CD4-positive, alpha-beta T cell (primary cell): ENCODE results near the gene CORO7. TPM values are rescaled to one million over a fixed set of nuclear protein-coding genes. Genes with fewer than 3 reads are reported as not detected.

Source experiments
- ATAC-seq: fragments of 200-7000 bp; cut with Tn5 transposase; one replicate; pipeline ENCODE4 v1.10.0; 2022; ENCODE audit warnings: mild to moderate bottlenecking; ENCODE audit not compliant: poor library complexity
- CTCF ChIA-PET: fragments of 350-600 bp; sonication (Branson Sonifier 250); formaldehyde crosslinking; loops from one replicate; lab custom pipeline; 2021; ENCODE audit warnings: antibody characterized with exemption, inconsistent platforms; lab: Charles Lee
- POLR2A ChIA-PET: fragments of 350-600 bp; sonication (Branson Sonifier 250); formaldehyde crosslinking; loops from one replicate; lab custom pipeline; 2021; ENCODE audit warnings: antibody characterized with exemption, inconsistent platforms; lab: Charles Lee
- DNase-seq, 14 experiments: peaks; one replicate each; pipeline ENCODE4 v3.0.0-alpha.2; 2013 to 2020; ENCODE audit warnings: mixed read lengths in 2 of 14
- H3K27ac ChIP-seq, 2 donors: one replicate each; pipeline versions ENCODE4 v1.5.1 to v1.7.0; 2013; ENCODE audit warnings: low read length in 2 of 2, low read depth in 1 of 2, mild to moderate bottlenecking in 1 of 2
- H3K27me3 ChIP-seq, 2 experiments: 1 replicate in 1 of 2; 2 replicates in 1 of 2; pipeline versions ENCODE4 v1.6.1 to v1.7.0; 2013; ENCODE audit warnings: low read length in 2 of 2, control low read depth in 1 of 2, mild to moderate bottlenecking in 1 of 2, moderate library complexity in 1 of 2; ENCODE audit not compliant: insufficient read depth in 2 of 2, control insufficient read depth in 1 of 2
- H3K36me3 ChIP-seq: one replicate; pipeline ENCODE4 v1.6.1; 2013; ENCODE audit warnings: low read length, control low read depth; ENCODE audit not compliant: insufficient read depth
- H3K4me1 ChIP-seq: one replicate; pipeline ENCODE4 v1.6.1; 2013; ENCODE audit warnings: low read length, control low read depth; ENCODE audit not compliant: insufficient read depth
- H3K4me3 ChIP-seq: one replicate; pipeline ENCODE4 v1.5.1; 2013; ENCODE audit warnings: mild to moderate bottlenecking, low read length, moderate library complexity
- H3K9me3 ChIP-seq, 2 experiments: 1 replicate in 1 of 2; 2 replicates in 1 of 2; pipeline versions ENCODE4 v1.6.1 to v1.7.0; 2013; ENCODE audit warnings: low read length in 2 of 2, mild to moderate bottlenecking in 2 of 2, control low read depth in 1 of 2, moderate library complexity in 1 of 2; ENCODE audit not compliant: control insufficient read depth in 1 of 2, insufficient read depth in 1 of 2
- H3K27ac Mint-ChIP-seq: one replicate; pipeline ENCODE4 v1.8.0; 2020; ENCODE audit warnings: mixed read lengths
- H3K27me3 Mint-ChIP-seq: one replicate; pipeline ENCODE4 v1.8.0; 2021; ENCODE audit warnings: mixed read lengths
- H3K36me3 Mint-ChIP-seq: one replicate; pipeline ENCODE4 v1.8.0; 2021; ENCODE audit warnings: low read depth, mixed read lengths
- H3K4me1 Mint-ChIP-seq: one replicate; pipeline ENCODE4 v1.8.0; 2021; ENCODE audit warnings: low read depth, mixed read lengths
- H3K4me3 Mint-ChIP-seq: one replicate; pipeline ENCODE4 v1.8.0; 2020; ENCODE audit warnings: mild to moderate bottlenecking, mixed read lengths
- H3K9me3 Mint-ChIP-seq: one replicate; pipeline ENCODE4 v1.8.0; 2020; ENCODE audit warnings: mixed read lengths
- CTCF ChIP-seq: fragments of 200-600 bp; IDR thresholded peaks from one replicate; pipeline ENCODE4 v1.8.0; 2022; ENCODE audit warnings: antibody characterized with exemption, mild to moderate bottlenecking
- intact Hi-C, 2 experiments: fragments of 100-400 bp; cut with DNase I in 1 of 2; cut with micrococcal nuclease in 1 of 2; formaldehyde crosslinking; loops; one replicate each; pipeline versions ENCODE4 v1.15.1 to v1.9.0; 2023 to 2025; cut with DNase I, micrococcal nuclease
- total RNA-seq, 174 experiments: library from RNA in 2 of 174; stranded (reverse) in 2 of 174; gene quantifications; one replicate each; pipeline ENCODE4 v1.2.3 and lab custom pipeline; 2021 to 2026

CORO7 gene
- total RNA-seq, 2 experiments from 2014 or later: 801 to 805 TPM

GRCh38 chr16:4386451-4386805 is 30.0 kb downstream of the CORO7 start:
- H3K36me3 Mint-ChIP-seq: peaks cover 90% of the 10 kb centered on the region
- no peaks in the 10 kb centered on the region for H3K4me1 Mint-ChIP-seq
- no peak for DNase-seq
- intact Hi-C loops: loop anchor here in 1 of 2 experiments (2.0 kb wide), 1 partner anchor 14 kb away; no protein-coding TSS in a partner anchor
- no peaks in the 10 kb centered on the region for H3K27me3 Mint-ChIP-seq
- H3K27ac Mint-ChIP-seq: peak overlapping the region; percentile 80
- POLR2A ChIA-PET: no interaction called here
- no peak for ATAC-seq
- CTCF ChIA-PET: no interaction called here
- Histone ChIP-seq H3K27me3 (no peaks in the 10 kb centered on the region), H3K9me3 (no peaks in the 10 kb centered on the region), H3K4me3 (no peak overlapping the region), H3K36me3 (peaks cover 95% of the 10 kb centered on the region), H3K27ac (no peak overlapping the region), H3K4me1 (peaks cover 6% of the 10 kb centered on the region)
- no peak for TF ChIP-seq CTCF
- H3K4me3 Mint-ChIP-seq: no peak overlapping the region
- no peaks in the 10 kb centered on the region for H3K9me3 Mint-ChIP-seq

DNA sequence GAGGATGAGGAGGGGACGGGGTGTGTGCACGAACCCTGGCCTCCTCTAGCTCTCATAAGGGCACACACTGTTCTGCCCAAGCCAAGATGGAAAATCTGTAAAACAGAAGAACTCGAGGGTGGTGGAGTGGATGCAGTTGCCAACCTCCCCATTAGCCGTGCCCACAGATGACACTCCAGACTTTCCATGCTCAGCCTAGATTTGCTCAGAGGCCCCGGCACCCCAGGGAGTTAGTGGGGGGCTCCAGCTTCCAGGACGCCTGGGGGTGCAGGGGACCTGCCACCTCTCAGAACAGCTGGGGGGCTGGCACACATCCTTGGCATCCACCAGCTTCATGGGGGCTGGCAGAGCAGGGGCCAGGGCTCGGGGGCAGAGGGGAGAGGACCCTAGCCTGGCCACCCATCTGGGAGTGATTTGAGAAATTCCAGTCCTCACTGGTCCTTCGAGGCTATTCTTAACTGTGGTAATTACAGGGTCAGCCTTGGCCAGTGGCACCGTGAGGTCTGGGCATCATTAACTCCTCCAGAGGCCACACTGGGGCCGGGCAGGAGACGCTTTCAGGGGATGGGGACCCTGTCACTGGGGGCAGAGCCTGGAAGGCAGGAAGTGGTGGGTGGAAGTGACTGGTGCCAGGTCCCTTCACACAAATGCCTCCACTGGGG is 30.5 kb downstream of the CORO7 start:
- no peak overlapping the region for H3K4me3 ChIP-seq
- ATAC-seq (no peak), DNase-seq (no peak)
- no peak overlapping the region for H3K27ac ChIP-seq
- peaks cover 6% of the 10 kb centered on the region for H3K4me1 ChIP-seq
- TF ChIP-seq CTCF: no peak
- H3K4me3 Mint-ChIP-seq: peak overlapping the region; percentile 35
- H3K36me3 Mint-ChIP-seq: peaks cover 87% of the 10 kb centered on the region
- H3K27me3 Mint-ChIP-seq: no peaks in the 10 kb centered on the region
- H3K27ac Mint-ChIP-seq: peak overlapping the region; percentile 80
- no peaks in the 10 kb centered on the region for H3K27me3 ChIP-seq
- H3K4me1 Mint-ChIP-seq: no peaks in the 10 kb centered on the region
- peaks cover 95% of the 10 kb centered on the region for H3K36me3 ChIP-seq
- H3K9me3 Mint-ChIP-seq: no peaks in the 10 kb centered on the region
- intact Hi-C loops: loop anchor here in 1 of 2 experiments (2.0 kb wide), 1 partner anchor 13 kb away; no protein-coding TSS in a partner anchor
- H3K9me3 ChIP-seq: no peaks in the 10 kb centered on the region
- ChIA-PET POLR2A (no interaction called here), CTCF (no interaction called here)

- Mint-ChIP-seq H3K4me1 (no peaks in the 10 kb centered on the region), H3K36me3 (peaks cover 87% of the 10 kb centered on the region)
- CTCF ChIA-PET: no interaction called here
Measured at GRCh38 chr16:4385066-4385788, 31.2 kb downstream of the CORO7 start.

More at GRCh38 chr16:4385066-4385788, 31.2 kb downstream of the CORO7 start:
- H3K4me3 Mint-ChIP-seq: peak overlapping the region; percentile 35
- Histone ChIP-seq H3K36me3 (peaks cover 95% of the 10 kb centered on the region), H3K9me3 (no peaks in the 10 kb centered on the region), H3K27me3 (no peaks in the 10 kb centered on the region), H3K27ac (no peak overlapping the region), H3K4me3 (no peak overlapping the region), H3K4me1 (peaks cover 6% of the 10 kb centered on the region)
- intact Hi-C loops: no loop called here
- POLR2A ChIA-PET: no interaction called here
- no peak for ATAC-seq
- no peak for DNase-seq
- H3K27me3 Mint-ChIP-seq: no peaks in the 10 kb centered on the region
- H3K9me3 Mint-ChIP-seq: no peaks in the 10 kb centered on the region
- no peak for TF ChIP-seq CTCF
- H3K27ac Mint-ChIP-seq: peak overlapping the region; percentile 80
